NCI-H2107 (cell line): ENCODE results near the gene SYNE3.

ENCODE experiments used
- DNase-seq: peaks from one replicate; lab custom pipeline; 2025; lab: John Stamatoyannopoulos, UW

SYNE3 gene

GRCh38 chr14:95504135-95505029 is 12.1 kb downstream of the SYNE3 start:
- DNase-seq: no peak

GRCh38 chr14:95503365-95504134 is 12.9 kb downstream of the SYNE3 start:
- no peak for DNase-seq

- DNase-seq: no peak
Observed at GRCh38 chr14:95502381-95502950, 14.0 kb downstream of the SYNE3 start.

GRCh38 chr14:95500772-95501401 is 15.6 kb downstream of the SYNE3 start:
- no peak for DNase-seq

GRCh38 chr14:95500201-95500681 is 16.2 kb downstream of the SYNE3 start:
- DNase-seq: no peak

GRCh38 chr14:95499354-95499750 is 17.1 kb downstream of the SYNE3 start:
- DNase-seq: no peak

GRCh38 chr14:95498622-95499353 is 17.7 kb downstream of the SYNE3 start:
- DNase-seq: no peak

- no peak for DNase-seq
Observed at GRCh38 chr14:95497561-95498011, 18.9 kb downstream of the SYNE3 start.

- no peak for DNase-seq
Observed at GRCh38 chr14:95496690-95497259, 19.7 kb downstream of the SYNE3 start.

GRCh38 chr14:95496111-95496681 is 20.3 kb downstream of the SYNE3 start:
- DNase-seq: no peak

- DNase-seq: no peak
Observed at GRCh38 chr14:95495538-95496025, 20.9 kb downstream of the SYNE3 start.

GRCh38 chr14:95495076-95495475 is 21.4 kb downstream of the SYNE3 start:
- DNase-seq: no peak

GRCh38 chr14:95494456-95494855 is 22.0 kb downstream of the SYNE3 start:
- no peak for DNase-seq

- DNase-seq: no peak
Observed at GRCh38 chr14:95493976-95494375, 22.5 kb downstream of the SYNE3 start.

- no peak for DNase-seq
Observed at GRCh38 chr14:95493503-95493902, 22.9 kb downstream of the SYNE3 start.

- DNase-seq: no peak
Observed at GRCh38 chr14:95491936-95492608, 24.4 kb downstream of the SYNE3 start.

- no peak for DNase-seq
Observed at GRCh38 chr14:95490727-95491451, 25.6 kb downstream of the SYNE3 start.

GRCh38 chr14:95490138-95490509 is 26.3 kb downstream of the SYNE3 start:
- no peak for DNase-seq
